ENCODE data around the gene TPM3.
"Not testable (repeated sequence)": the region's sequence is repeated elsewhere in the genome, so short reads cannot be mapped to it uniquely, and the experiment has no call there.

TPM3 gene

DNA sequence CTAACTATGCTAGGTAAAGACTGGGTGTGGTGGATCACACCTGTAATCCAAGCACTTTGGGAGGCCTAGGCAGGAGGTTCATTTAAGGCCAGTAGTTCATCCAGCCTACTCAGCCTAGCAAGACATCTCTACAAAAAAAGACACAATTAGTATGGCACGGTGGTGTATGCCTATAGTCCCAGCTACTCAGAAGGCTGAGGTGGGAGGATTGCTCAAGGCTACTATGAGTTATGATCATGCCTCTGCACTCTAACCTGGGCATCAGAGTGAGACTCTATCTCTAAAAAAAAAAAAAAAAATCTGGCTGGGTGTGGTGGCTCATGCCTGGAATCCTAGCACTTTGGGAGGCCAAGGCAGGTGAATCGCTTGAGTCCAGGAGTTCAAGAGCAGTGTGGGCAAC, 58.6 kb downstream of the TPM3 start:
- H3K4me3 Mint-ChIP-seq, result no peak overlapping the region
- H3K4me1 Mint-ChIP-seq (ENCODE audit: low read depth), result peaks cover 21% of the 10 kb centered on the region
- H3K9me3 Mint-ChIP-seq, result no peaks in the 10 kb centered on the region
- H3K36me3 Mint-ChIP-seq (ENCODE audit: low read depth), result no peaks in the 10 kb centered on the region
- no peaks in the 10 kb centered on the region for H3K27me3 Mint-ChIP-seq
- H3K27ac Mint-ChIP-seq, result no peak overlapping the region

DNA sequence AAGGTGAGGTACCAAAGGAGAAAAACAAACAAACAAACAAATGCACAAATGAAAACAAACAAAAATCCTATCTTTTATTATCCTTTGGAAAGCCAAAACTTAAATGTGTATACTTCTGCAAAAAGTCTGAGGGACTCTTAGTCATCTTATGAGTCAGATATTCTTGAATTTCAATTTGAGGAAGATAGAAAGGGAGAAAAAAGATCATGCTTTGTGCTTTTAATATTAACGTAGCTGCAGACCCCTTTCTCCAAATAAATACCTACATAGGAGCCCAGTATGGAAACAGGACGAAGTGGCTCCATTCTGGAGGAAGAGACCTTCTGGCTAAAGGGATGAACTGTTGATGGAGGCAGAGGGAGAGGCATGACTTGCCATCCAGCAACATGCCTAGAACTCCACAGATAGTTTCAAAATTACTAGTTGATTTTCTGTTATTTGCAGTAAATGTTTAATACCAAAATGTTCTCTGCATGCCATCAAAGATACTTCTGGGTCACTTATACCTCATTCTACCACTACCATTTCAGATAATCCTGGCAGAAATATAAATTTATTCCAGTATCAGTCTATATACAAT, 62.4 kb downstream of the TPM3 start:
- Mint-ChIP-seq H3K4me3 (peak overlapping the region; percentile 32), H3K4me1 (ENCODE audit: low read depth) (peaks cover 15% of the 10 kb centered on the region), H3K36me3 (ENCODE audit: low read depth) (no peaks in the 10 kb centered on the region), H3K9me3 (no peaks in the 10 kb centered on the region), H3K27ac (peak overlapping the region; percentile 38), H3K27me3 (no peaks in the 10 kb centered on the region)

DNA sequence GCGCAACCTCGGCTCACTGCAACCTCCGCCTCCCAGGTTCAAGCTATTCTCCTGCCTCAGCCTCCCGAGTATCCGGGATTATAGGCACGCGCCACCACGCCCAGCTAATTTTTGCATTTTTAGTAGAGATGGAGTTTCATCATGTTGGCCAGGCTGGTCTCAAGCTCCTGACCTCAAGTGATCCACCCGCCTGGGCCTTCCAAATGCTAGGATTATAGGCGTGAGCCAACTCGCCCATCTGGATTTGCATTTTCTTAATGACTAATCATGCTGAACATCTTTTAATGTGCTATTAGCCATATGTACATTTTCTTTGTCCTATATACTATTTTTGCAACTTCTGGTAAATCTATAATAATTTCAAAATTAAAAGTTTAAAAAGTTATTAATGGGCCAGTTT, 68.7 kb downstream of the TPM3 start:
- not testable (repeated sequence) for H3K27me3 Mint-ChIP-seq; H3K4me1 Mint-ChIP-seq (ENCODE audit: low read depth); H3K27ac Mint-ChIP-seq; H3K4me3 Mint-ChIP-seq; H3K36me3 Mint-ChIP-seq (ENCODE audit: low read depth); H3K9me3 Mint-ChIP-seq

DNA sequence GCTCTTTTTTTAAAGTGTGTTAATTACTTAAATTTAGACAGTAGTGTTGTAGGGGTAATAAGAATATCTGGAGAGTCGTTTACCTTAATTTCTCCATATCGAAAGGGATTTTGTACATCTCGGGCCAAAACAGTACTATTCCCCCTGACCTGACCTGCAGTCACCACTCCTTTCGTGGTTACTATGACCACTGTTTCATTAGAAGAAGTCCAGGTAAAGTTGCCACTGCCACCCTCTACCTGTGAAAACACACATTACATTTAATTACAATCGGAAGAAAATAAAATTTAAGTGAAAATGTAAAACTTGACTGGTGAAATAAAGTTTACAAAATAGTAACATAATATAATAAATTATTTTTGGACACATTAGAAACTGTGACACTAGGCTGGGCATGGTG, 74.3 kb downstream of the TPM3 start:
- no peaks in the 10 kb centered on the region for H3K27me3 Mint-ChIP-seq
- H3K27ac Mint-ChIP-seq, result no peak overlapping the region
- no peak overlapping the region for H3K4me3 Mint-ChIP-seq
- H3K9me3 Mint-ChIP-seq, result no peaks in the 10 kb centered on the region
- no peaks in the 10 kb centered on the region for H3K36me3 Mint-ChIP-seq (ENCODE audit: low read depth)
- peaks cover 10% of the 10 kb centered on the region for H3K4me1 Mint-ChIP-seq (ENCODE audit: low read depth)

DNA sequence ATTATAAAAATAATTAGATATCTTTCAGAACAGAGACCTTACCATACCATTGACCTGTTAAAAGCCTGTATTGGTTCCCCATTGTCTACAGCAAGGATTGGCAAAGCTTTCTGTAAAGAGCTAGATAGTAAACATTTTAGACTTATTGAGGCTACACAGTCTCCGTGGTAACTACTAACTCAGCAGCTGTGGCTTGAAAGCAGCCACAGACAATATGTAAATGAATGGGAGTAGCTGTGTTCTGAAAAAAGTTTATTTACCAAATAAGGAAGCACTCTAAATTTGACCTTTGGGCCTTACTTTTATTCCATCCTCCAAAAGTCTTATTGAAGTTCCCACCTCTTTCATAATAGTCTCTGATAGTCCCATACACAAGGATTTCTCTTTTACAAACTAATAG, 76.7 kb downstream of the TPM3 start:
- Mint-ChIP-seq H3K27me3 (no peaks in the 10 kb centered on the region), H3K4me3 (no peak overlapping the region), H3K27ac (no peak overlapping the region), H3K36me3 (ENCODE audit: low read depth) (no peaks in the 10 kb centered on the region), H3K9me3 (no peaks in the 10 kb centered on the region), H3K4me1 (ENCODE audit: low read depth) (peaks cover 10% of the 10 kb centered on the region)

Measured in stimulated activated naive CD8-positive, alpha-beta T cell treated with anti-CD3 and anti-CD28 coated beads, Interleukin-15, Interleukin-2, amounts not matched to agents 100 ng/mL and 50 ng/mL, for 24 hours (primary cell).